A549 (cell line): ENCODE results near the gene FRMD6. TPM values are rescaled to one million over a fixed set of nuclear protein-coding genes. Genes with fewer than 3 reads are reported as not detected.

Experiments used
- ATAC-seq, 2 experiments: fragments of 200-7000 bp in 1 of 2; fragments of >200 bp in 1 of 2; cut with Nextera tagmentation in 1 of 2; cut with Tn5 transposase in 1 of 2; 3 replicates each; pipeline versions ENCODE4 v1.8.0 to v1.9.1; 2018 to 2020; ENCODE audit warnings: mild to moderate bottlenecking in 1 of 2, moderate library complexity in 1 of 2
- CTCF ChIA-PET: fragments of 300-600 bp; sonication (Branson Sonifier 250); formaldehyde crosslinking; extraction: SDS; loops from one replicate; lab custom pipeline; 2021; ENCODE audit warnings: antibody characterized with exemption, inconsistent platforms; lab: Yijun Ruan, JAX
- POLR2A ChIA-PET: fragments of 350-600 bp; formaldehyde crosslinking; extraction: SDS; loops from one replicate; lab custom pipeline; 2021; ENCODE audit warnings: antibody characterized with exemption, inconsistent platforms; lab: Yijun Ruan, JAX
- DNase-seq, 2 experiments: peaks; one replicate each; pipeline versions ENCODE4 v3.0.0 to v3.0.0-alpha.2; 2011 to 2016; ENCODE audit warnings: low read depth in 1 of 2, low spot score in 1 of 2
- FAIRE-seq: peaks from 2 replicates; lab custom pipeline; 2011; peaks lifted over from hg19 to GRCh38; lab: Jason Lieb, UNC
- H3K27ac ChIP-seq, 2 experiments: fragments of >200 bp; sonication (Bioruptor Twin); formaldehyde crosslinking; 3 replicates each; pipeline ENCODE4 v1.5.1; 2016 to 2017
- H3K4me1 ChIP-seq: fragments of >200 bp; sonication (Bioruptor Twin); formaldehyde crosslinking; 3 replicates; pipeline ENCODE4 v1.6.1; 2016
- H3K4me2 ChIP-seq: fragments of >200 bp; sonication (Bioruptor Twin); formaldehyde crosslinking; 3 replicates; pipeline ENCODE4 v1.6.1; 2016
- H3K4me3 ChIP-seq: fragments of >200 bp; sonication (Bioruptor Twin); formaldehyde crosslinking; 3 replicates; pipeline ENCODE4 v1.5.1; 2016
- H3K9me3 ChIP-seq: fragments of >200 bp; sonication (Bioruptor Twin); formaldehyde crosslinking; 3 replicates; pipeline ENCODE4 v1.6.1; 2016
- BHLHE40 ChIP-seq: IDR thresholded peaks from 2 replicates; pipeline ENCODE4 v1.6.1; 2012; ENCODE audit warnings: low read depth, low read length, inconsistent platforms
- EHMT2 ChIP-seq: fragments of 200-600 bp; sonication (generic); IDR thresholded peaks from 2 replicates; pipeline ENCODE4 v1.6.1; 2016; ENCODE audit warnings: antibody characterized with exemption, low read depth, mild to moderate bottlenecking, moderate library complexity
- ESRRA ChIP-seq: fragments of 150-350 bp; IDR thresholded peaks from 2 replicates; pipeline ENCODE4 v1.6.1; 2014; ENCODE audit warnings: mild to moderate bottlenecking, low read length, borderline replicate concordance
- FOSB ChIP-seq: fragments of 250-450 bp; sonication (Bioruptor Pico); IDR thresholded peaks from 2 replicates; pipeline ENCODE4 v1.5.0; 2020; ENCODE audit warnings: mild to moderate bottlenecking, moderate library complexity
- FOXS1 ChIP-seq: fragments of 250-450 bp; sonication (Bioruptor Pico); IDR thresholded peaks from 2 replicates; pipeline ENCODE4 v1.5.0; 2020; ENCODE audit warnings: mild to moderate bottlenecking, moderate library complexity
- GATA3 ChIP-seq: IDR thresholded peaks from 2 replicates; pipeline ENCODE4 v1.6.1; 2012; ENCODE audit warnings: borderline replicate concordance
- HDAC2 ChIP-seq: fragments of 200-600 bp; sonication (generic); IDR thresholded peaks from 2 replicates; pipeline ENCODE4 v1.6.1; 2016
- JUN ChIP-seq, 2 experiments: fragments of >200 bp; sonication (Bioruptor Twin); formaldehyde crosslinking; IDR thresholded peaks; 2 replicates in 1 of 2; 3 replicates in 1 of 2; pipeline ENCODE4 v1.6.1; 2016 to 2017
- JUNB ChIP-seq: fragments of >200 bp; sonication (Bioruptor Twin); formaldehyde crosslinking; IDR thresholded peaks from 2 replicates; pipeline ENCODE4 v1.6.1; 2016
- KDM1A ChIP-seq: fragments of 200-600 bp; sonication (generic); IDR thresholded peaks from 2 replicates; pipeline ENCODE4 v1.6.1; 2016; ENCODE audit warnings: low read depth, mild to moderate bottlenecking
- NFE2L2 ChIP-seq: fragments of 150-350 bp; conservative IDR thresholded peaks from 2 replicates; pipeline ENCODE4 v1.6.1; 2014; ENCODE audit warnings: low read length
- NR3C1 ChIP-seq: fragments of >200 bp; sonication (Bioruptor Twin); formaldehyde crosslinking; IDR thresholded peaks from 3 replicates; pipeline ENCODE4 v1.6.1; 2017
- PHF8 ChIP-seq: fragments of 200-600 bp; sonication (generic); IDR thresholded peaks from 2 replicates; pipeline ENCODE4 v1.6.1; 2016; ENCODE audit warnings: low read depth, mild to moderate bottlenecking, antibody characterized with exemption, moderate library complexity, borderline replicate concordance
- POLR2A ChIP-seq: IDR thresholded peaks from 2 replicates; pipeline ENCODE4 v1.6.1; 2012; ENCODE audit warnings: mild to moderate bottlenecking, low read length
- RAD21 ChIP-seq, 2 experiments: fragments of >200 bp in 1 of 2; sonication (Bioruptor Twin) in 1 of 2; formaldehyde crosslinking in 1 of 2; IDR thresholded peaks in 1 of 2; conservative IDR thresholded peaks in 1 of 2; 2 replicates in 1 of 2; 3 replicates in 1 of 2; pipeline ENCODE4 v1.6.1; 2012 to 2018; ENCODE audit warnings: inconsistent platforms in 1 of 2
- RCOR1 ChIP-seq: fragments of 150-350 bp; IDR thresholded peaks from 2 replicates; pipeline ENCODE4 v1.6.1; 2014; ENCODE audit warnings: antibody characterized with exemption, low read length, low read depth
- RNF2 ChIP-seq: fragments of 200-600 bp; sonication (generic); IDR thresholded peaks from 2 replicates; pipeline ENCODE4 v1.6.1; 2016; ENCODE audit warnings: low read depth, mild to moderate bottlenecking, antibody characterized with exemption, moderate library complexity, borderline replicate concordance
- SMC3 ChIP-seq: fragments of >200 bp; sonication (Bioruptor Twin); formaldehyde crosslinking; IDR thresholded peaks from 3 replicates; pipeline ENCODE4 v1.6.1; 2018; ENCODE audit warnings: inconsistent platforms
- WGBS: methylation state at CpG from one replicate; pipeline ENCODE4 v1.1.6; 2017; ENCODE audit errors: missing lambda C conversion rate; 5-methylcytosine and 5-hydroxymethylcytosine counted together
- polyA plus RNA-seq, 4 experiments: library from polyadenylated mRNA; depleted of rRNA in 3 of 4; stranded (reverse); fragments of >200 nt; fragmentation: RNase III in 1 of 4; extraction: RNeasy Plus Mini Kit Qiagen cat#74134 plus additional on column Dnase treatment in 1 of 4; gene quantifications; 2 replicates in 3 of 4; 3 replicates in 1 of 4; pipeline ENCODE4 v1.2.3, GENCODE V29; 2011 to 2017
- TF ChIP-seq, protein P1 (sequence below): fragments of 250-450 bp; sonication (Bioruptor Pico); IDR thresholded peaks from 2 replicates; pipeline ENCODE4 v1.5.0; 2021; ENCODE audit warnings: mild to moderate bottlenecking, moderate library complexity, borderline replicate concordance
- TF ChIP-seq, protein P2 (sequence below): fragments of 200-600 bp; sonication (generic); IDR thresholded peaks from 2 replicates; pipeline ENCODE4 v1.6.1; 2016; ENCODE audit warnings: antibody characterized with exemption, mild to moderate bottlenecking, moderate library complexity
- TF ChIP-seq, protein P3 (sequence below): fragments of 150-350 bp; IDR thresholded peaks from 2 replicates; pipeline ENCODE4 v1.6.1; 2014; ENCODE audit warnings: low read depth, mild to moderate bottlenecking, low read length
- TF ChIP-seq, protein P4 (sequence below): IDR thresholded peaks from 2 replicates; pipeline ENCODE4 v1.6.1; 2012
- TF ChIP-seq, protein P5 (sequence below): fragments of >200 bp; sonication (Bioruptor Twin); formaldehyde crosslinking; IDR thresholded peaks from 3 replicates; pipeline ENCODE4 v1.5.1; 2016

FRMD6 gene
- polyA plus RNA-seq, 2 of the 4 experiments (the other 2 are of a cell fraction) = 18.8 to 23.1 TPM

DNA sequence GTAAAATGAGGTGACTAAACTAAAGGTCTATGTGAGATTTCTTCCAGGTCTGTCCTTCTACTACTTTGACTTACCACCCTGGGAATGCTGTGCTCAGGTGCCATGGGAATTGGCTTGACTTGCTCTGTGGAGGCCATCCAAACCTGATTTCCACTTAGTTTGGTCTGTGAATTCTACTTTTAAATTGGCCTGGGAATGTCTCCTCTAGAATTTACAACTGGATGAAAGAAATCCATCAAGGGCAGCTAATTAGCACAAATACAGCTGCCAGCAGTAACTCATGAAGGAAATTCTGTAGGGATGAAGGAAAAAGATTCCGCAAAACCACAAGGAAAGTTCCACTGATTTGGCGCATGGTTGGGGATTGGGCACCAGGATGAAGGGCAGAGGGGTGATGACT lies 31.7 kb upstream of the FRMD6 start:
- Histone ChIP-seq H3K9me3 (no peaks in the 10 kb centered on the region), H3K4me3 (no peak overlapping the region), H3K27ac (no peak overlapping the region), H3K4me2 (no peak overlapping the region), H3K4me1 (peaks cover 17% of the 10 kb centered on the region)
- DNase-seq (no peak), ATAC-seq (no peak), FAIRE-seq (no peak)
- 96% methylated on average over 2 of the region's 2 CpGs for WGBS
- ChIA-PET POLR2A (no interaction called here), CTCF (interaction anchor here (1.2 to 1.5 kb wide), 3 partner anchors 23 to 156 kb away, joined by 3 to 5 read pairs (median 3); partner anchors contain the start of gene FRMD6)
- no peak for TF ChIP-seq BHLHE40
- no peak for TF ChIP-seq ESRRA
- TF ChIP-seq, protein P1, sequence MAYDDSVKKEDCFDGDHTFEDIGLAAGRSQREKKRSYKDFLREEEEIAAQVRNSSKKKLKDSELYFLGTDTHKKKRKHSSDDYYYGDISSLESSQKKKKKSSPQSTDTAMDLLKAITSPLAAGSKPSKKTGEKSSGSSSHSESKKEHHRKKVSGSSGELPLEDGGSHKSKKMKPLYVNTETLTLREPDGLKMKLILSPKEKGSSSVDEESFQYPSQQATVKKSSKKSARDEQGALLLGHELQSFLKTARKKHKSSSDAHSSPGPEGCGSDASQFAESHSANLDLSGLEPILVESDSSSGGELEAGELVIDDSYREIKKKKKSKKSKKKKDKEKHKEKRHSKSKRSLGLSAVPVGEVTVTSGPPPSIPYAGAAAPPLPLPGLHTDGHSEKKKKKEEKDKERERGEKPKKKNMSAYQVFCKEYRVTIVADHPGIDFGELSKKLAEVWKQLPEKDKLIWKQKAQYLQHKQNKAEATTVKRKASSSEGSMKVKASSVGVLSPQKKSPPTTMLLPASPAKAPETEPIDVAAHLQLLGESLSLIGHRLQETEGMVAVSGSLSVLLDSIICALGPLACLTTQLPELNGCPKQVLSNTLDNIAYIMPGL (CRISPR knock-in tag) = no peak
- no peak for TF ChIP-seq FOXS1 (CRISPR knock-in tag)
- TF ChIP-seq FOSB = no peak
- no peak for TF ChIP-seq GATA3
- TF ChIP-seq, protein P2, sequence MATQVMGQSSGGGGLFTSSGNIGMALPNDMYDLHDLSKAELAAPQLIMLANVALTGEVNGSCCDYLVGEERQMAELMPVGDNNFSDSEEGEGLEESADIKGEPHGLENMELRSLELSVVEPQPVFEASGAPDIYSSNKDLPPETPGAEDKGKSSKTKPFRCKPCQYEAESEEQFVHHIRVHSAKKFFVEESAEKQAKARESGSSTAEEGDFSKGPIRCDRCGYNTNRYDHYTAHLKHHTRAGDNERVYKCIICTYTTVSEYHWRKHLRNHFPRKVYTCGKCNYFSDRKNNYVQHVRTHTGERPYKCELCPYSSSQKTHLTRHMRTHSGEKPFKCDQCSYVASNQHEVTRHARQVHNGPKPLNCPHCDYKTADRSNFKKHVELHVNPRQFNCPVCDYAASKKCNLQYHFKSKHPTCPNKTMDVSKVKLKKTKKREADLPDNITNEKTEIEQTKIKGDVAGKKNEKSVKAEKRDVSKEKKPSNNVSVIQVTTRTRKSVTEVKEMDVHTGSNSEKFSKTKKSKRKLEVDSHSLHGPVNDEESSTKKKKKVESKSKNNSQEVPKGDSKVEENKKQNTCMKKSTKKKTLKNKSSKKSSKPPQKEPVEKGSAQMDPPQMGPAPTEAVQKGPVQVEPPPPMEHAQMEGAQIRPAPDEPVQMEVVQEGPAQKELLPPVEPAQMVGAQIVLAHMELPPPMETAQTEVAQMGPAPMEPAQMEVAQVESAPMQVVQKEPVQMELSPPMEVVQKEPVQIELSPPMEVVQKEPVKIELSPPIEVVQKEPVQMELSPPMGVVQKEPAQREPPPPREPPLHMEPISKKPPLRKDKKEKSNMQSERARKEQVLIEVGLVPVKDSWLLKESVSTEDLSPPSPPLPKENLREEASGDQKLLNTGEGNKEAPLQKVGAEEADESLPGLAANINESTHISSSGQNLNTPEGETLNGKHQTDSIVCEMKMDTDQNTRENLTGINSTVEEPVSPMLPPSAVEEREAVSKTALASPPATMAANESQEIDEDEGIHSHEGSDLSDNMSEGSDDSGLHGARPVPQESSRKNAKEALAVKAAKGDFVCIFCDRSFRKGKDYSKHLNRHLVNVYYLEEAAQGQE = no peak
- no peak for TF ChIP-seq EHMT2
- TF ChIP-seq PHF8 = no peak

DNA sequence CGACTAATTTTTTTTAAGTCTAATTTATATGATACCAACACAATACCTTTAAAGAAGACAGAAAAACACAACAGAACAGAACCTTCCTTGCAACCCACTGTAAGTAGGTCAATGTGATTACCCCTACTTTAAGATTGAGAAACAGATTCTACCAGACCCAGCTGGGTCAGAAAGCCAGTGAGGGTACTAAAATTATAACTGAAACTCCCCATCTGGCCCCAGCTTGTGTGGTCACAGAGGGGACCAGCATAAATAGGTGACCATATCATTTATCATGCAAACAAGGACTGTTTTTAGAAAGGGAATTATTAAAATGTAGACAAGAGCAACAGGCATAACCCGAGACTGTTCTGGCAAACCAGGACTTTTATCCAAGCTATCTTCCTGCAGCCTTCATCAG lies 30.1 kb upstream of the FRMD6 start:
- Histone ChIP-seq H3K4me3 (no peak overlapping the region), H3K4me2 (no peak overlapping the region), H3K4me1 (peaks cover 12% of the 10 kb centered on the region), H3K27ac (no peak overlapping the region), H3K9me3 (no peaks in the 10 kb centered on the region)
- ChIA-PET CTCF (interaction anchor here (1.5 to 1.9 kb wide), 2 partner anchors 154 to 338 kb away, joined by 4 to 9 read pairs; no protein-coding TSS in a partner anchor), POLR2A (no interaction called here)
- 71% methylated on average over 2 of the region's 2 CpGs for WGBS
- FAIRE-seq (no peak), DNase-seq (no peak), ATAC-seq (no peak)
- TF ChIP-seq HDAC2 (no peak), RAD21 (conservative IDR thresholded peaks at IDR 0.05 in 1 of 2, IDR thresholded peaks at IDR 0.05 in 1 of 2) (no peak), NFE2L2 (no peak), GATA3 (no peak)
- TF ChIP-seq, protein P3, sequence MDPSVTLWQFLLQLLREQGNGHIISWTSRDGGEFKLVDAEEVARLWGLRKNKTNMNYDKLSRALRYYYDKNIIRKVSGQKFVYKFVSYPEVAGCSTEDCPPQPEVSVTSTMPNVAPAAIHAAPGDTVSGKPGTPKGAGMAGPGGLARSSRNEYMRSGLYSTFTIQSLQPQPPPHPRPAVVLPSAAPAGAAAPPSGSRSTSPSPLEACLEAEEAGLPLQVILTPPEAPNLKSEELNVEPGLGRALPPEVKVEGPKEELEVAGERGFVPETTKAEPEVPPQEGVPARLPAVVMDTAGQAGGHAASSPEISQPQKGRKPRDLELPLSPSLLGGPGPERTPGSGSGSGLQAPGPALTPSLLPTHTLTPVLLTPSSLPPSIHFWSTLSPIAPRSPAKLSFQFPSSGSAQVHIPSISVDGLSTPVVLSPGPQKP = no peak
- TF ChIP-seq, protein P4, sequence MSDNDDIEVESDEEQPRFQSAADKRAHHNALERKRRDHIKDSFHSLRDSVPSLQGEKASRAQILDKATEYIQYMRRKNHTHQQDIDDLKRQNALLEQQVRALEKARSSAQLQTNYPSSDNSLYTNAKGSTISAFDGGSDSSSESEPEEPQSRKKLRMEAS = no peak

DNA sequence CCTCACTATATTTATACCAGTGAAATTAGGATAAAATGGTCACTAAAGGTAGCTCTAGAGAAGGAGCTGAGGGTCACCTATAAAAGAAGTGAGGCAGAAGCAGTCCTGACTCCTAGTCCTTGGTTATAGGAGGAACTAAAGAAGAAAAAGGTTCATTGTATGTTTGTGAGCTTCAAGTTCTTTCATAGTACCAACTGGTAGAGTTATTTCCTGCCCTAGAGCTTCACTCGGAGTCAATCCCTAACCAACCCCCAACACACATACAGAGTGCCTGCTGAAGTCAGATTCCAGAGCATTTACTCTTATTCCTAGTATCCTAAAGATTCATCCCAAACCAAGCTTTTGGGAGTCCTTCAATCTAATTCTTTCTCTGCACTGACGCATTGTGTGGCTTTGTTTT lies 29.3 kb upstream of the FRMD6 start:
- ChIA-PET POLR2A (no interaction called here), CTCF (interaction anchor here (1.5 to 1.9 kb wide), 2 partner anchors 154 to 339 kb away, joined by 4 to 9 read pairs; no protein-coding TSS in a partner anchor)
- no peak for FAIRE-seq
- ATAC-seq = no peak
- peaks cover 5% of the 10 kb centered on the region for H3K4me1 ChIP-seq
- no peak overlapping the region for H3K27ac ChIP-seq
- no peak overlapping the region for H3K4me2 ChIP-seq
- no peaks in the 10 kb centered on the region for H3K9me3 ChIP-seq
- H3K4me3 ChIP-seq = no peak overlapping the region
- DNase-seq = no peak
- TF ChIP-seq POLR2A (no peak), SMC3 (no peak), JUNB (no peak), RNF2 (no peak), JUN (IDR thresholded peaks at IDR 0.05) (no peak), NR3C1 (no peak), KDM1A (no peak), RCOR1 (no peak)
- TF ChIP-seq, protein P5, sequence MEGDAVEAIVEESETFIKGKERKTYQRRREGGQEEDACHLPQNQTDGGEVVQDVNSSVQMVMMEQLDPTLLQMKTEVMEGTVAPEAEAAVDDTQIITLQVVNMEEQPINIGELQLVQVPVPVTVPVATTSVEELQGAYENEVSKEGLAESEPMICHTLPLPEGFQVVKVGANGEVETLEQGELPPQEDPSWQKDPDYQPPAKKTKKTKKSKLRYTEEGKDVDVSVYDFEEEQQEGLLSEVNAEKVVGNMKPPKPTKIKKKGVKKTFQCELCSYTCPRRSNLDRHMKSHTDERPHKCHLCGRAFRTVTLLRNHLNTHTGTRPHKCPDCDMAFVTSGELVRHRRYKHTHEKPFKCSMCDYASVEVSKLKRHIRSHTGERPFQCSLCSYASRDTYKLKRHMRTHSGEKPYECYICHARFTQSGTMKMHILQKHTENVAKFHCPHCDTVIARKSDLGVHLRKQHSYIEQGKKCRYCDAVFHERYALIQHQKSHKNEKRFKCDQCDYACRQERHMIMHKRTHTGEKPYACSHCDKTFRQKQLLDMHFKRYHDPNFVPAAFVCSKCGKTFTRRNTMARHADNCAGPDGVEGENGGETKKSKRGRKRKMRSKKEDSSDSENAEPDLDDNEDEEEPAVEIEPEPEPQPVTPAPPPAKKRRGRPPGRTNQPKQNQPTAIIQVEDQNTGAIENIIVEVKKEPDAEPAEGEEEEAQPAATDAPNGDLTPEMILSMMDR = no peak
- TF ChIP-seq, all 56 proteins: peak for 0
- WGBS = 64% methylated on average over 2 of the region's 2 CpGs
